Stimulated activated CD4-positive, alpha-beta T cell treated with anti-CD3 and anti-CD28 coated beads, Interleukin-2, amount 100 ng/mL, for 4 hours (primary cell): ENCODE data around the gene CT47A1.
"Not testable (repeated sequence)": the region's sequence is repeated elsewhere in the genome, so short reads cannot be mapped to it uniquely, and the experiment has no call there.

Experiments used
- DNase-seq: peaks from one replicate; pipeline ENCODE4 v3.0.0-alpha.2; 2020; ENCODE audit warnings: low read depth

The CT47A1 gene

DNA sequence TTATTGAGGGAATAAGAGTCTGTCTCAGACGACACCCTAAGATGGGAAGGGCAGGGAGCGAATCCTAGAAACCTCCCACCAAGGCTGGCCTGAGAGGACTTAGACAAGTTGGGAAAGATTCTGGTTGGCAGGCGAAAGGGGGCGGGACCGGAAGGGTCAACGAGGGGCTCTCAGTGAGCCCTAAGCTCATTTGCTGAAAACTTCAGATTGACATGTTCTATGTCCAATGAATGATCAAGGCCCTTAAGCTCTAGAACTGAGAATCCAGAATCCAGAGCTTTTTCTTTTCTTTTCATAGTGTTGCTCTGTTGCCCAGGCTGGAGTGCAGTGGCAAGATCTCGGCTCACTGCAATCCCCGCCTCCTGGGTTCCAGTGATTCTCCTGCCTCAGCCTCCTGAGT, at the start of gene CT47A1:
CT47A1 (minus strand) TSS at position 101 of the 400 bp plus-strand sequence. CDS start 231 bp downstream, outside the sequence.
- DNase-seq, result not testable (repeated sequence)

DNA sequence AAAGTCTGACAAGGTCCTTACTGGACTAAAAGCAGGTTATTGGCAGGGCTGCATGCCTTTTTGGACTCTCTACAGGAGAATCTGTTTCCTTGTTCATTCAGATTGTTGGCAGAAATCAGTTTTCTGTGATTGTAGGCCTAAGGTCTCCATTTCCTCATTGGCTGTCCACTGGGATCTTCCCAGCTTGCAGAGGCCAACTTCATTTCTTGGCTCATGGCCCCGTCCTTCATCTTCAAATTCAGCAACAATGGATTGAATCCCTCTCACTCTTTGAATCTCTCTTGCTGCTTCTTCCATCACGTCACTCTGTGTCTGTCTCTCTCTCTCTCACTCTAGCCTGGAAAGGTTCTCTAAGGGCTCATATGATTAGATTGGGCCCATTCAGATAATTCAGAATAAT, 47.0 kb upstream of the CT47A1 start:
- DNase-seq, result no peak

DNA sequence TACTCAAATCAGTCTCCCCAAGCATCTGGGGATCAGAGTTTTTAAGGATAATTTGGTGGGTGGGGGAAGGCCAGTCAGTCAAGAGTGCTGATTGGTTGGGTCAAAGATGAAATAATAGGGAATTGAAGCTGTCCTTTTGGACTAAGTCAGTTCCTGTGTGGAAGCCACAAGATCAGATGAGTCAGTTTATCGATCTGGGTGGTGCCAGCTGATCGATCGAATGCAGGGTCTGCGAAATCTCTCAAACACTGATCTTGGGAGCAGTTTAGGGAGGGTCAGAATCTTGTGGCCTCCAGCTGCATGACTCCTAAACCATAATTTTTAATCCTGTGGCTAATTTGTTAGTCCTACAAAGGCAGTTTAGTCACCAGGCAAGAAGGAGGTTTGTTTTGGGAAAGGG, 44.5 kb upstream of the CT47A1 start:
- no peak for DNase-seq

DNA sequence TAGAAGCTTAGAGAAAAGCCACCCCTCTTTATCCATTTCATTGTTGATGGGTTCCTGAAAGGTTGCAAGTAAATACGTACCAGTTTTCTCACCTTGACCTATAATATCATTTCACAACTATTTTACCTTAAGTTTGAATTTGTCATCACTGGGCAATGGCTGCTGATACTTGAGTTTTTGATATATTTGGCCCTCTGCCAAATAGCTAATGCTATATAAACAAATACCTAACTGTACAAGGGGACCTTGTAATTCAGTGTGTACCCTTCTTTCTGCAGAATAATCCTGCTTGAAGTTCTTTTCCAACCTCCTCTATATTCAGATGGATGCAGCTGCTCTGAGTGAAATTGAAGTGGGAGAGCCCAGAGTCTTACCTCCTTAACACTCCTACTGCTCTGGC, 42.9 kb upstream of the CT47A1 start:
- no peak for DNase-seq

DNA sequence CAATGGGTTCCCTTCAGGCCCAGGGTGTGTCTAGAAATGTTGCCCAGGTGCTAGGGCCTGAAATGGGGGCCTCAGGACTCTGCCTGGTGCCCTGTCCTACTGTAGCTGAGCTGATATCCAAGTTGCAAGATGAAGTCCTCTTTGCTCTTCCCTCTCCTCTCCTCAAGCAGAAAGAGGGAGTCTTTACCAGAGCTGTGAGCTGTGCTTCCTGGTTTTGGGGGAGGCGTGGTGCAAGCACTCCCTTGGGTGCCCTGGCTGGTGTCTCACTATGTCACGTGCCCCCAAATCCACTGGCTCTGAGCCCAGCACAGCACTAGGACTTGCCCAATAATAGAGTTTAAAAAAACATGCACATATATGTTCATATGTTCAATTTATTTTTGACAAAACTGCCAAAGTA, 29.3 kb upstream of the CT47A1 start:
- no peak for DNase-seq

DNA sequence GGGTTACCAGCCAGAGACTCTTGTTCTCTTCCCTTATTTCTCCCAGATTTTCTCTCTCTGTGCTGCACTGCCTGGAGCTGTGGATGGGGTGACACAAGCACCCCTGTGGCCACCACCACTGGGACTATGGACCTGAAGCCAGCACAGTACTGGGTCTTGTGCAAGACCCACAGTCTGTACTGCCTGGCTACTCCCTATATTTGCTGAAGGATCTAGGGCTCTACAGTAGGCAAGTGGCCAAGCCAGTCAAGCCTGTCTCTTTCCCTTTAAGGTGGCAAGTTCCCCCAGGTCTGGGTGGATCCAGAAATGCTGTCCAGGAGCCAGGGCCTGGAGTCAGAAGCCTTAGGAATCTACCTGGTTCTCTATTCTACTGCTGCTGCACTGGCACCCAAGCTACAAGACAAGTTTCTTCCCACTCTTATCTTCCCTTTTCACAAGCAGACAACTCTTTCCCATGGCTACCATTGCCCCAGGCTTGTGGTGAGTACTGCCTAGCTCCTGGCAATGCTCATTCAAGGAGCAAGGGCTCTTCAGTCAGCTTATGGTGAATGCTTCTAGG, 28.4 kb upstream of the CT47A1 start:
- no peak for DNase-seq

DNA sequence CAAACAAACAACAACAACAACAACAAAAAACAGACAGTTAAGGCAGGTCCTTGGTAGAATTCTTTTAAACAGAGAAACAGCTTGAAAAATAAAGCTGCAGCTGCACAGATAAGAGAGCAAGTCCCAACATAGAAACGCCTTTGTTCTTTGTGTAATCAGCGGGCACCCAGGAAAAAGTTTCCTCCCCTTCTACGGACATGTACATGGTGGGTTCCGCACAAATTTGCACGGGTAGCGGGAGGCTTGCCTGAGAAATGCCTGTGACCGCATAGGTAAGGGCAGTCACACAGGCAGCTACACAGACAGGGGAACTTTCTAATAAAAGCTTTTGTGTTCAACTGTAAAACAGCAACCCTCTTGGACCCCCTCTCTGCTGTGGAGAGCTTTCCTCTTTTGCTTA, 25.7 kb upstream of the CT47A1 start:
- DNase-seq, result no peak

DNA sequence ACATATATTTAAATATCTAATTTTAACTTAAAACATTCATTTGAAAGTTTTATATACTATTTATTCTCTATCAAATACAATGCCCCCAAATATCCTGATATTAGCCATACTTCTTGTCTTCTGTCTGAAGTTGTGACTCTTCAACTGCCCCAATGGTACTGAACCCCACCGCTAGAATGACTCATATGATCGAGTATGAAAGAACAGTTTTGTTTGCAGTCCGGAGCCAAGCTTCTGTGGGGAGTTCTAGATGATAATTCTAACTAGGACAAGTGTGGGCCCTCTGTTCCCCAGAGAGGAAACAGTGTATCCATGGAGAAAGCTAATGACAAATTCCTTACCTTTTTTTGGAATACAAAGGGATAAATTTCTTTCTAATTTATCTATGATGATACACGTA, 24.7 kb upstream of the CT47A1 start:
- DNase-seq, result no peak

DNA sequence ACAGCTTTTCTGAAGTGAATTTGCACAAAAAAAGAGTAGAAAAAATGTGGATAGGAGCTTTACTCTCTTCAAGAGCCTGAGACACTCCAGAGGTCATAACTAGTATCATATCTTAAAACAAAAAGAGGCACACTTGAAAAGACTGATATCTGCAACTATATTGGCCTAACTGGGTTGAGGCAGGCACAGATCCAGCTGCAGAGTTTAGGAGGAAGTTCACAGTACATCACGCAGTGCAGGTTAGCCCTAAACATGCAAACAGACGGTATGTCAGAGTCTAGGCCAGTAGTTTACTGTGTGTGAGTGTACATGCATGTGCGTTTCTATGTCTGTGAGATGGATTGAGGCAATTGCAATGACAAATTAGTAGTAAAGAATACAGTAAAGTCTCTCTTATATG, 24.2 kb upstream of the CT47A1 start:
- no peak for DNase-seq

DNA sequence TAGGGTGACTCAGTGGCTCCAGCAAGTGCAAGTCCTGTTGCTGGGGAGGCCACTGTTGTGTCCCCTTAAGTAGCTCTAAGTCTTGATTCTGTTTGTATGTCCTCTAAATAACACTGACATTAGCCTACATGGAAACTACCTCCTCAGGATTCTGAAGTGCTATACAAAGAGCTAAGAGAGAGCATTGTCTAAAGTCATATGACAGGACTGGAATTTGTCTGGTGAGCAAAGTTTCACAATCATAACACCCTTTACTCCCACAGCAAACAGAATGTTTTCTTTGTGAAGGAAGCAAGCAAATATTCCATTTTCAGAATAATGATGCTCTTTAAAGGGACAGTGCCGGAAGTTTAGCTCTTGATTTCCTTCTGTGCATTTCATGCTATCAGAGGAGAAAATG, 23.4 kb upstream of the CT47A1 start:
- DNase-seq, result no peak

DNA sequence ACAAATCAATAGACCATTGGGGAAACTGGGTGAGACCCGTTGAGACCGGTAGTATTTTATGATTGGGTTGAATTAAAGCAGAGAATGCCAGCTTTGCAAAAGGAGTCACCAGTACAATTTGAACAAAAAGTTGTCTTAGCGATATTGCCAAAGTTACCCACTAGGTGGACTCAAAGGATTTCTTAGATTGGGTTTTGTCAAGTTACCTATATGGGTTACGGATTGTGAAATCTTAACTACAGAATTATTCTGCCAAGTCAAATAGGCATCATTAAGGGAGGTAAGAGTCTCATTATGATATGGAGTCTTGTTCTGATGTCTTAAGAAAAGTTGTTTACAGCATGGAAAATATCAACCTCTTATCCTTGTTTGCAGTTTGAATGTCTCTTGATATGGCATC, 15.0 kb upstream of the CT47A1 start:
- DNase-seq, result no peak

DNA sequence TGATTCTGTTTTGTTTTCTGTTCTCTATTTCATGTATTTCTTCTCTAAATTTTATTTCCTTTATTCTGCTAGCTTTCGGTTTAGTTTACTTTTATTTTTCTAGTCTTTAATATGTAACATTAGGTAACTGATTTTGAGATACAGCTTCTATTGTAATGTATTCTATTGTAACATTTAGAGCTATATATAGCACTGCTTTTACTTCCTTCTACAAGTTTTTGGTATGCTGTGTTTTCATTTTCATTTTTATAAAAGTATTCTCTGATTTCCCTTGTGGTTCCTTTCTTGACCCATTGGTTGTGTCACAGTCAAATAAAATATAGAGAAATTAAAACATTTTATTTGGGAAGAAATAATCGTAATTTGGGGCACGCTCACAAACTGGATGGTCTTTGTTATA, 13.9 kb upstream of the CT47A1 start:
- no peak for DNase-seq

DNA sequence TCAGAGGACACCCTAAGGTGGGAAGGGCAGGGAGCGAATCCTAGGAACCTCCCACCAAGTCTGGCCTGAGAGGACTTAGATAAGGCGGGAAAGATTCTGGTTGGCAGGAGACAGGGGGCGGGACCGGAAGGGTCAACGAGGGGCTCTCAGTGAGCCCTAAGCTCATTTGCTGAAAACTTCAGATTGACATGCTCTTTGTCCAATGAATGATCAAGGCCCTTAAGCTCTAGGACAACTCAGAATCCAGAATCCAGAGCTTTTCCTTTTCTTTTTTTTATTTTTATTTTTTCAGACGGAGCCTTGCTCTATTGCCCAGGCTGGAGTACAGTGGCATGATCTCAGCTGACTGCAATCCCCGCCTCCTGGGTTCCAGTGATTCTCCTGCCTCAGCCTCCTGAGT, 29.1 kb downstream of the CT47A1 start, which contains the start of gene CT47A7:
CT47A7 (minus strand) TSS at position 101 of the 400 bp plus-strand sequence. CDS start 255 bp downstream, outside the sequence.
- not testable (repeated sequence) for DNase-seq
